Smooth muscle cell (in vitro differentiated cells): Measurements from ENCODE around the gene EYA2. TPM values are rescaled to one million over a fixed set of nuclear protein-coding genes. Genes with fewer than 3 reads are reported as not detected.

Experiments
- DNase-seq: peaks from one replicate; lab custom pipeline; 2025; ENCODE audit not compliant: unreplicated experiment; lab: John Stamatoyannopoulos, UW
- H2AFZ ChIP-seq: fragments of 200-600 bp; sonication (generic); 2 replicates; pipeline ENCODE4 v1.6.0; 2016; ENCODE audit warnings: antibody characterized with exemption, low read depth, mild to moderate bottlenecking
- H3F3A ChIP-seq: fragments of 200-600 bp; sonication (generic); 2 replicates; pipeline ENCODE4 v1.6.0; 2017; ENCODE audit warnings: antibody characterized with exemption, low read depth
- H3K27ac ChIP-seq: fragments of 200-600 bp; sonication (generic); 2 replicates; pipeline ENCODE4 v1.5.1; 2016; ENCODE audit warnings: low read depth, mild to moderate bottlenecking
- H3K27me3 ChIP-seq: fragments of 200-600 bp; sonication (generic); 2 replicates; pipeline ENCODE4 v1.6.1; 2016; ENCODE audit warnings: low read depth, mild to moderate bottlenecking
- H3K36me3 ChIP-seq: fragments of 200-600 bp; sonication (generic); 2 replicates; pipeline ENCODE4 v1.5.1; 2016; ENCODE audit warnings: low read depth
- H3K4me1 ChIP-seq: fragments of 200-600 bp; sonication (generic); 2 replicates; pipeline ENCODE4 v1.5.1; 2016; ENCODE audit warnings: low read depth
- H3K4me2 ChIP-seq: fragments of 200-600 bp; sonication (generic); 2 replicates; pipeline ENCODE4 v1.6.0; 2016; ENCODE audit warnings: mild to moderate bottlenecking
- H3K4me3 ChIP-seq: fragments of 200-600 bp; sonication (generic); 2 replicates; pipeline ENCODE4 v1.5.1; 2016; ENCODE audit warnings: mild to moderate bottlenecking
- H3K79me2 ChIP-seq: fragments of 200-600 bp; sonication (generic); 2 replicates; pipeline ENCODE4 v1.6.0; 2016; ENCODE audit warnings: low read depth, mild to moderate bottlenecking
- H3K9ac ChIP-seq: fragments of 200-600 bp; sonication (generic); 2 replicates; pipeline ENCODE4 v1.6.0; 2016; ENCODE audit warnings: low read depth
- H3K9me3 ChIP-seq: fragments of 200-600 bp; sonication (generic); replicated peaks from 2 replicates; pipeline ENCODE4 v1.5.1; 2016; ENCODE audit warnings: low read depth
- H4K20me1 ChIP-seq: fragments of 200-600 bp; sonication (generic); 2 replicates; pipeline ENCODE4 v1.6.0; 2016; ENCODE audit warnings: low read depth
- CTCF ChIP-seq: fragments of 200-600 bp; sonication (generic); IDR thresholded peaks from 2 replicates; pipeline ENCODE4 v1.5.1; 2017; ENCODE audit warnings: borderline replicate concordance, mild to moderate bottlenecking, antibody characterized with exemption; ENCODE audit not compliant: insufficient read depth, poor library complexity, severe bottlenecking
- WGBS: methylation state at CpG from one replicate; pipeline ENCODE4 v1.1.7; 2016; ENCODE audit warnings: low lambda C conversion rate; 5-methylcytosine and 5-hydroxymethylcytosine counted together
- polyA plus RNA-seq: library from polyadenylated mRNA; unstranded; fragments of >200 nt; fragmentation: Nextera tagmentation; extraction: Ambion mirVana; gene quantifications from 2 replicates; pipeline ENCODE4 v1.2.1, GENCODE V29; 2016
- total RNA-seq: library from RNA; depleted of rRNA; stranded (reverse); fragments of >200 nt; gene quantifications from 2 replicates; pipeline ENCODE4 v1.2.3, GENCODE V29; 2014

EYA2 gene
- total and polyA plus RNA-seq, 2 experiments from 2014 or later, result 0.98 to 1.3 TPM

- Histone ChIP-seq H3K27me3 (no peaks in the 10 kb centered on the region), H3K4me3 (no peak overlapping the region), H3K4me2 (no peak overlapping the region), H3K4me1 (no peaks in the 10 kb centered on the region), H3F3A (no peaks in the 10 kb centered on the region), H2AFZ (no peak overlapping the region), H3K27ac (no peak overlapping the region), H3K36me3 (peaks cover 12% of the 10 kb centered on the region), H3K9me3 (no peaks in the 10 kb centered on the region), H3K79me2 (peaks cover 3% of the 10 kb centered on the region), H4K20me1 (peaks cover 19% of the 10 kb centered on the region), H3K9ac (no peak overlapping the region)
- 97% methylated on average over 9 of the region's 9 CpGs for WGBS
- DNase-seq, result no peak
- no peak for TF ChIP-seq CTCF
These were observed 332.9 kb downstream of the EYA2 start for GRCh38 chr20:47227576-47227975.

- Histone ChIP-seq H3K79me2 (peaks cover 4% of the 10 kb centered on the region), H3K4me2 (no peak overlapping the region), H3F3A (no peaks in the 10 kb centered on the region), H3K27me3 (no peaks in the 10 kb centered on the region), H2AFZ (no peak overlapping the region), H3K4me3 (no peak overlapping the region), H3K4me1 (no peaks in the 10 kb centered on the region), H3K27ac (no peak overlapping the region), H4K20me1 (peaks cover 15% of the 10 kb centered on the region), H3K9ac (no peak overlapping the region), H3K9me3 (no peaks in the 10 kb centered on the region), H3K36me3 (peaks cover 12% of the 10 kb centered on the region)
- WGBS, result 92% methylated on average over 5 of the region's 5 CpGs
- DNase-seq, result no peak
- TF ChIP-seq CTCF, result no peak
These were observed 334.0 kb downstream of the EYA2 start for GRCh38 chr20:47228654-47229053.

- 30% methylated on average over 8 of the region's 8 CpGs for WGBS
- H4K20me1 ChIP-seq, result peaks cover 15% of the 10 kb centered on the region
- H3K9ac ChIP-seq, result no peak overlapping the region
- no peaks in the 10 kb centered on the region for H3K4me1 ChIP-seq
- H3K4me3 ChIP-seq, result no peak overlapping the region
- H3F3A ChIP-seq, result no peaks in the 10 kb centered on the region
- H3K4me2 ChIP-seq, result no peak overlapping the region
- peaks cover 12% of the 10 kb centered on the region for H3K36me3 ChIP-seq
- peak overlapping the region; percentile 45 for H3K27ac ChIP-seq
- no peak for TF ChIP-seq CTCF
- no peaks in the 10 kb centered on the region for H3K9me3 ChIP-seq
- no peak overlapping the region for H2AFZ ChIP-seq
- peaks cover 4% of the 10 kb centered on the region for H3K79me2 ChIP-seq
- no peaks in the 10 kb centered on the region for H3K27me3 ChIP-seq
- DNase-seq, result no peak
These were observed 336.2 kb downstream of the EYA2 start for GRCh38 chr20:47230811-47231256.

- no peaks in the 10 kb centered on the region for H3K9me3 ChIP-seq
- no peak overlapping the region for H2AFZ ChIP-seq
- H3K36me3 ChIP-seq, result peaks cover 12% of the 10 kb centered on the region
- H3F3A ChIP-seq, result no peaks in the 10 kb centered on the region
- peaks cover 4% of the 10 kb centered on the region for H3K79me2 ChIP-seq
- no peak for DNase-seq
- no peaks in the 10 kb centered on the region for H3K4me1 ChIP-seq
- H3K27ac ChIP-seq, result peak overlapping the region; percentile 47
- H3K4me2 ChIP-seq, result peak overlapping the region; percentile 7
- peaks cover 15% of the 10 kb centered on the region for H4K20me1 ChIP-seq
- 89% methylated on average over 16 of the region's 16 CpGs for WGBS
- H3K4me3 ChIP-seq, result no peak overlapping the region
- H3K27me3 ChIP-seq, result no peaks in the 10 kb centered on the region
- no peak overlapping the region for H3K9ac ChIP-seq
- TF ChIP-seq CTCF, result no peak
These were observed 336.9 kb downstream of the EYA2 start for GRCh38 chr20:47231382-47232039.
